SK-N-MC (cell line): ENCODE results near the gene FBXL13.
"Not testable (repeated sequence)": the region's sequence is repeated elsewhere in the genome, so short reads cannot be mapped to it uniquely, and the experiment has no call there.

Experiments
- DNase-seq: peaks from one replicate; pipeline ENCODE4 v3.0.0-alpha.2; 2011; ENCODE audit warnings: low read depth, low spot score
- H3K27ac ChIP-seq: fragments of 200-600 bp; sonication (generic); 2 replicates; pipeline ENCODE4 v1.5.1; 2016; ENCODE audit warnings: mixed run types
- H3K36me3 ChIP-seq: fragments of 200-600 bp; sonication (generic); 2 replicates; pipeline ENCODE4 v1.6.1; 2017; ENCODE audit warnings: antibody characterized with exemption, low read length, mixed read lengths; ENCODE audit not compliant: insufficient read depth
- H3K4me3 ChIP-seq: fragments of 200-600 bp; sonication (generic); 2 replicates; pipeline ENCODE4 v1.5.1; 2016
- H3K9ac ChIP-seq: fragments of 200-600 bp; sonication (generic); 2 replicates; pipeline ENCODE4 v1.8.0; 2017; ENCODE audit warnings: mixed run types, mixed read lengths; ENCODE audit not compliant: insufficient read length
- H3K9me3 ChIP-seq: fragments of 200-600 bp; sonication (generic); 2 replicates; pipeline ENCODE4 v1.6.1; 2017; ENCODE audit warnings: low read depth, mild to moderate bottlenecking, antibody characterized with exemption, low read length, moderate library complexity, mixed read lengths
- EZH2 ChIP-seq: fragments of 200-600 bp; sonication (generic); IDR thresholded peaks from one replicate; pipeline ENCODE4 v1.6.1; 2017; ENCODE audit warnings: antibody characterized with exemption
- FOXP2 ChIP-seq: optimal IDR thresholded peaks from 2 replicates; pipeline ENCODE3; 2011; ENCODE audit warnings: mild to moderate bottlenecking, moderate library complexity; ENCODE audit not compliant: insufficient read depth; ENCODE audit errors: extremely low read length, control extremely low read depth
- POLR2AphosphoS5 ChIP-seq: IDR thresholded peaks from 2 replicates; pipeline ENCODE4 v1.6.1; 2012; ENCODE audit warnings: mild to moderate bottlenecking, low read depth, low read length, borderline replicate concordance

Gene FBXL13

DNA sequence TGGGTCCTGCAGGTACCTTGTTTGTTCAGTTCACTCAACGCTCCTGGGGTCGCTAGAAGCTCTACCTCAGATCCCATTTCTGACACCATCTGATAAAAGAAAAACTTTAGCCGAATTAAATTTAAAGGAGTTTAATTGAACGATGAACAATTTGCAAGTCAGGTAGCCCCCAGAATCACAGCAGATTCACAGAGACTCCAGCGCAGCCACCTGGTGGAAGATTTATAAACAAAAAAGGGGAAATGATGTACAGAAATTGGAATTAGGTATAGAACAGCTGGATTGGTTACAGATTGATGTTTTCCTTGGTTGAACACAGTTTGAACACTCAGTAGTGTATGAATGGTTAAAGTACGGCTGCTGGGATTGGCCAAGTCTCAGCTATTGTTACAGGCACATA is 23.1 kb downstream of the FBXL13 start:
- no peak overlapping the region for H3K9ac ChIP-seq
- DNase-seq, result no peak
- H3K9me3 ChIP-seq, result peaks cover 3% of the 10 kb centered on the region; the same call in 1 of the 2 replicates
- no peak for TF ChIP-seq POLR2AphosphoS5
- no peak for TF ChIP-seq EZH2
- no peak for TF ChIP-seq FOXP2
- no peak overlapping the region for H3K4me3 ChIP-seq
- H3K27ac ChIP-seq, result no peak overlapping the region
- H3K36me3 ChIP-seq, result no peaks in the 10 kb centered on the region

DNA sequence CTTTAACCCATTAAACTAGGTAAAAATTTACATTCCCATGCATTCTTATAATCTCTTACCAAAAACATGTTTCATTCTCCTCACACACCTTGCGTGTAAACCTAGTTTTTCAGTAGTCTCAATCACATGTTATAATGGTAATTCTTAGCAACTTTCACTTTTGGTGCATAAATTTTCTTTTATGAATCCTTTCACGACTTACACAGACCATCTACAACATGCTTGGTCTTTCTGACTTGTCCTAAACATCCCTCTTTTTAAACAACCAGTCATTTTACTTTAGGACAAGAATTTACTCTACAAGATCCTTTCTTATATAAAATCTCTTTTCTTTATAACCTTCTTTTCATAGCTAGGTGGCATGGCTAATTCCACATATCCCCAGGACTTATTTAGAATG is 25.8 kb downstream of the FBXL13 start:
- TF ChIP-seq FOXP2 (no peak), EZH2 (no peak), POLR2AphosphoS5 (no peak)
- no peak for DNase-seq
- Histone ChIP-seq H3K4me3 (no peak overlapping the region), H3K36me3 (no peaks in the 10 kb centered on the region), H3K9me3 (peaks cover 3% of the 10 kb centered on the region; the same call in 1 of the 2 replicates), H3K27ac (no peak overlapping the region), H3K9ac (no peak overlapping the region)

DNA sequence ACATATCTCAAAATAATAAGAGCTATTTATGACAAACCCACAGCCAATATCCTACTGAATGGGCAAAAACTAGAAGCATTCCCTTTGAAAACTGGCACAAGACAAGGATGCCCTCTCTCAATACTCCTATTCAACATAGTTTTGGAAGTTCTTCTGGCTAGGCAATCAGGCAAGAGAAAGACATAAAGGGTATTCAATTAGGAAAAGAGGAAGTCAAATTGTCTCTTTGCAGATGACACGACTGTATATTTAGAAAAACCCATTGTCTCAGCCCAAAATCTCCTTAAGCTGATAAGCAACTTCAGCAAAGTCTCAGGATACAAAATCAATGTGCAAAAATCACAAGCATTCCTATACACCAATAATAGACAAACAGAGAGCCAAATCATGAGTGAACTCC is 32.8 kb downstream of the FBXL13 start:
- DNase-seq, H3K9me3 ChIP-seq, H3K36me3 ChIP-seq, H3K9ac ChIP-seq, H3K4me3 ChIP-seq, H3K27ac ChIP-seq: not testable (repeated sequence)

DNA sequence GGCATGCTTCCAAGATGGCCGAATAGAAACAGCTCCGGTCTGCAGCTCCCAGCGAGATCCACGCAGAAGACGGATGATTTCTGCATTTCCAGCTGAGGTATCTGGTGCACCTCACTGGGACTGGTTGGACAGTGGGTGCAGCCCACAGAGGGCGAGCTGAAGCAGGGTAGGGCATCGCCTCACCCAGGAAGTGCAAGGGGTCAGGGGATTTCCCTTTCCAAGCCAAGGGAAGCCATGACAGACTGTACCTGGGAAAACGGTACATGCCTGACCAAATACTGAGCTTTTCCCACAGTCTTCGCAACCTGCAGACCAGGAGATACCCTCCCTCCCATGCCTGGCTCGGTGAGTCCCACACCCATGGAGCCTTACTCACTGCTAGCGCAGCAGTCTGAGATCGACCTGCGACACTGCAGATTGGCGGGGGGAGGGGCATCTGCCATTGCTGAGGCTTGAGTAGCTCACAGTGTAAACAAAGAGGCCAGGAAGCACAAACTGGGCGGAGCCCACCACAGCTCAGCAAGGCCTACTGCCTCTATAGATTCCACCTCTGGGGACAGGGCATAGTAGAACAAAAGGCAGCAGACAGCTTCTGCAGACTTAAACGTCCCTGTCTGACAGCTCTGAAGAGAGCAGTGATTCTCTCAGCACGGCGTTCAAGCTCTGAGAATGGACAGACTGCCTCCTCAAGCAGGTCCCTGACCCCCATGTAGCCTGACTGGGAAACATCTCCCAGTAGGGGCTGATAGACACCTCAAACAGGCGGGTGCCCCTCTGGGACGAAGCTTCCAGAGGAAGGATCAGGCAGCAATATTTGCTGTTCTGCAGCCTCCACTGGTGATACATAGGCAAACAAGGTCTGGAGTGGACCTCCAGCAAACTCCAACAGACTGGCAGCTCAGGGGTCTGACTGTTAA is 36.5 kb downstream of the FBXL13 start:
- H3K4me3 ChIP-seq, DNase-seq, H3K9ac ChIP-seq, H3K36me3 ChIP-seq, H3K9me3 ChIP-seq, H3K27ac ChIP-seq: not testable (repeated sequence)

DNA sequence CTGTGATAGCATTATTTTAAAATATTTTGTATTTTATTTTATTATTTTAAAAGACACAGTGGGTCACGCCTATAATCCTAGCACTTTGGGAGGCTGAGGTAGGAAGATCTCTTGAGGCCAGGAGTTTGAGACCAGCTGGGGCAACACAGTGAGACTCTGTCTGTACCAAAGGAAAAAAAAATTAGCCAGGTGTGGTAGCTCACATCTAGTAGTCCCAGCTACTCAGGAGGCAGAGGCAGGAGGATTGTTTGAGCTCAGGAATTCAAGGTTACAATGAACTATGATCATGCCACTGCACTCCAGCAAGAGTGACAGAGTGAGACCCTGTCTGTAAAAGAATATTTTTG is 37.1 kb downstream of the FBXL13 start:
- DNase-seq, result no peak
- Histone ChIP-seq H3K4me3 (no peak overlapping the region), H3K9ac (no peak overlapping the region), H3K36me3 (no peaks in the 10 kb centered on the region), H3K27ac (no peak overlapping the region), H3K9me3 (no peaks in the 10 kb centered on the region)
- no peak for TF ChIP-seq FOXP2
- no peak for TF ChIP-seq POLR2AphosphoS5
- TF ChIP-seq EZH2, result no peak

DNA sequence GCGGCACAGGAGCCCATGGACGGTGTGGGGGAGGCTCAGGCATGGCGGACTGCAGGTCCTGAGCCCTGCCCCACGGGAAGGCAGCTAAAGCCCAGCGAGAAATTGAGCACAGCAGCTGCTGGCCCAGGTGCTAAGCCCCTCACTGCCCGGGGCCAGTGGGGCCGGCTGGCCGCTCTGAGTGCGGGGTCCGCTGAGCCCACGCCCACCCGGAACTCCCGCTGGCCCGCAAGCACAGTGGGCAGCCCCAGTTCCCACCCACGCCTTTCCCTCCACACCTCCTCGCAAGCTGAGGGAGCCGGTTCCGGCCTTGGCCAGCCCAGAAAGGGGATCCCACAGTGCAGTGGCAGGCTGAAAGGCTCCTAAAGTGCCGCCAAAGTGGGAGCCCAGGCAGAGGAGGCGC is 40.3 kb downstream of the FBXL13 start:
- H3K9me3 ChIP-seq, H3K4me3 ChIP-seq, DNase-seq, H3K36me3 ChIP-seq, H3K27ac ChIP-seq, H3K9ac ChIP-seq: not testable (repeated sequence)

DNA sequence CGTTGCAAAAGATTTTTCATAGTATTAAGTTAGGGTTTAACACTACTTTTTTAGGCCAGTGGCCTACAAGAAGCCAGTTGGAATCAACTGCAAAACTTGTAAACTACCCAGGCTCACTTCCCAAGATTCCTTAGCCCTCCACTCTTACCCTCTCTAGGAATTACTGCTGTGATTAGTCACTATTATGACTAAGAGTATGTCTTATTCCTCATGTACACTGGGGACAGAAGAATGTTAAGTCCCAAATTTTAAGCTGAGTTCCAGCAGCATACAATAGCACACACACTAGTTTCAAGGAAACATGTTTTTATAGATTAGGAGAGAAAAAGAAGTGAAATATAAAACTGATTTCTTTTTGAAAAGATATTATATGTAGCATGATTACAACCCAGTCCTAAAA is 42.8 kb downstream of the FBXL13 start:
- Histone ChIP-seq H3K9ac (no peak overlapping the region), H3K4me3 (no peak overlapping the region), H3K9me3 (no peaks in the 10 kb centered on the region), H3K27ac (no peak overlapping the region), H3K36me3 (no peaks in the 10 kb centered on the region)
- DNase-seq, result no peak
- TF ChIP-seq POLR2AphosphoS5, result no peak
- TF ChIP-seq EZH2, result no peak
- no peak for TF ChIP-seq FOXP2

DNA sequence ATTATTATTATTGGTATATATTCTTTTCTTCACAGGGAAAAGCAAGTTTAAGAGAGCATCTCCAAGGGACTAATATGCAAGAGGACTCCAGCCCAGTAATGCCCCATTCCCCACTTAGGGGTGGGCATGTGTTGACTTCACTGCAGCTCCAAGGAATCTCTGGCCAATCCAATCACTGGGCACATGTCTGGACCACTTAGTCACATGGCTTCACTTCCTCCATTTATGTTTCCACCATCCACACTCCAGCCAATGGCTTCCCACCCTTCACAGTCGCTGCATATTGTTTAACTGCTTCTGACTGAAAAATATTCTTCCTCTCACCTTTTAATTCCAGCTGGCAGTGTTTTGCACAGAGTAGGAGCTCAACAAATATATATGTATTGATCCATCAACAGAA is 43.6 kb downstream of the FBXL13 start:
- TF ChIP-seq EZH2 (no peak), POLR2AphosphoS5 (no peak), FOXP2 (no peak)
- Histone ChIP-seq H3K36me3 (no peaks in the 10 kb centered on the region), H3K9ac (no peak overlapping the region), H3K9me3 (no peaks in the 10 kb centered on the region), H3K27ac (no peak overlapping the region), H3K4me3 (no peak overlapping the region)
- DNase-seq, result no peak

DNA sequence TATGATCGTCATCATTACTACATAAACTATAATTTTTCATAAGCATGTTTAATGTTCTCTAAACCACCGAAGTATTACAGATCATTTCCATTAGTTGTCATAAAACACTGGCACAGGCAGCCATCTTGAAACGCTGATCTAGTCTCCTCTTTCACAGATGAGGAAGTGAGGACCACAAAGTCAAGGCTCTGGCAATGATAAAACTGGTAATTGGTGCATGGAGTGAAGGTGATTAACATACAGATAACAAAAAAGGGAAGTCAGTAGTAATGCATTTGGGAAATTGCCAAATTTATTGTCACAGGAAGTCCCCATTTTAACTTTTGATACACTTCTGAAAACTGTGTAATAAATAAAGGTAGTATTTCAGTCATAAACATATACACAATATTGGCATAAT is 49.3 kb downstream of the FBXL13 start:
- Histone ChIP-seq H3K9me3 (no peaks in the 10 kb centered on the region), H3K27ac (no peak overlapping the region), H3K9ac (no peak overlapping the region), H3K4me3 (no peak overlapping the region), H3K36me3 (no peaks in the 10 kb centered on the region)
- TF ChIP-seq FOXP2 (no peak), EZH2 (no peak), POLR2AphosphoS5 (no peak)
- no peak for DNase-seq

DNA sequence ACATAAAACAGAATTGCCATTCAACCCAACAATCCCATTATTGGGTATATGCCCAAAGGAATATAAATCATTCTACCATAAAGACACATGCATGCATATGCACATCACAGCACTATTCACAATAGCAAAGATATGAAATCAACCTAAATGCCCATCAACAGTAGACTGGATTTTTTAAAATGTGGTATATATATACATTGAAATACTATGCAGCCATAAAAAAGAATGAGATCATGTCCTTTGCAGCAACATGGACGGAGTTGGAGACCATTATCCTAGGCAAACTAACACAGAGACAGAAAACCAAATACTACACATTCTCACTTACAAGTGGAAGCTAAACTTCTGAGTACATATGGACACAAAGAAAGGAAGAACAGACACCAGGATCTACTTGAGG is 51.0 kb downstream of the FBXL13 start:
- not testable (repeated sequence) for H3K9me3 ChIP-seq, DNase-seq, H3K27ac ChIP-seq

DNA sequence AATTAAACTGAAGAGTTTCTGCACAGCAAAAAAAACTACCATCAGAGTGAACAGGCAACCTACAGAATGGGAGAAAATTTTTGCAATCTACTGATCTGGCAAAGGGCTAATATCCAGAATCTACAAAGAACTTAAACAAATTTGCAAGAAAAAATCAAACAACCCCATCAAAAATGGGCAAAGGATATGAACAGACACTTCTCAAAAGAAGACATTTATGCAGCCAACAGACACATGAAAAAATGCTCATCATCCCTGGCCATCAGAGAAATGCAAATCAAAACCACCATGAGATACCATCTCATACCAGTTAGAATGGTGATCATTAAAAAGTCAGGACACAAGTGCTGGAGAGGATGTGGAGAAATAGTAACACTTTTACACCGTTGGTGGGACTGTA is 53.1 kb downstream of the FBXL13 start:
- not testable (repeated sequence) for H3K27ac ChIP-seq, DNase-seq, H3K9me3 ChIP-seq, H3K36me3 ChIP-seq, H3K9ac ChIP-seq, H3K4me3 ChIP-seq

More for the DNA sequence above, 51.0 kb downstream of the FBXL13 start:
- H3K9ac ChIP-seq, H3K4me3 ChIP-seq, H3K36me3 ChIP-seq: not testable (repeated sequence)

DNA sequence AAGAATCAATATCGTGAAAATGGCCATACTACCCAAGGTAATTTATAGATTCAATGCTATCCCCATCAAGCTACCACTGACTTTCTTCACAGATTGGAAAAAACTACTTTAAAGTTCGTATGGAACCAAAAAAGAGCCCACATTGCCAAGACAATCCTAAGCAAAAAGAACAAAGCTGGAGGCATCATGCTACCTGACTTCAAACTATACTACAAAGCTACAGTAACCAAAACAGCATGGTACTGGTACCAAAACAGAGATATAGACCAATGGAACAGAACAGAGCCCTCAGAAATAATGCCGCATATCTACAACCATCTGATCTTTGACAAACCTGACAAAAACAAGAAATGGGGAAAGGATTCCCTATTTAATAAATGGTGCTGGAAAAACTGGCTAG is 53.7 kb downstream of the FBXL13 start:
- not testable (repeated sequence) for H3K27ac ChIP-seq, H3K36me3 ChIP-seq, DNase-seq, H3K9me3 ChIP-seq, H3K4me3 ChIP-seq, H3K9ac ChIP-seq

DNA sequence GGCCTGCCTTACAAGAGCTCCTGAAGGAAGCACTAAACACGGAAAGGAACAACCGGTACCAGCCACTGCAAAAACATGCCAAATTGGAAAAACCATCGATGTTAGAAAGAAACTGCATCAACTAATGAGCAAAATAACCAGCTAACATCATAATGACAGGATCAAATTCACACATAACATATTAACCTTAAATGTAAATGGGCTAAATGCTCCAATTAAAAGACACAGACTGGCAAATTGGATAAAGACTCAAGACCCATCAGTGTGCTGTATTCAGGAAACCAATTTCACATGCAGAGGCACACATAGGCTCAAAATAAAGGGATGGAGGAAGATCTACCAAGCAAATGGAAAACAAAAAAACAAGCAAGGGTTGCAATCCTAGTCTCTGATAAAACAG is 56.3 kb downstream of the FBXL13 start:
- H3K36me3 ChIP-seq, H3K9ac ChIP-seq, DNase-seq, H3K27ac ChIP-seq, H3K4me3 ChIP-seq, H3K9me3 ChIP-seq: not testable (repeated sequence)
